K562 (cell line): ENCODE results near the gene TRIM38. TPM values are rescaled to one million over a fixed set of nuclear protein-coding genes. Genes with fewer than 3 reads are reported as not detected.

Experiments used
- BACH1 ChIP-seq: fragments of 200-800 bp; sonication (Bioruptor generic); IDR thresholded peaks from 2 replicates; pipeline ENCODE4 v1.6.1; 2016; ENCODE audit warnings: missing genetic modification characterization, missing compliant biosample characterization
- CBFA2T3 ChIP-seq: fragments of 450-650 bp; IDR thresholded peaks from 2 replicates; pipeline ENCODE4 v1.6.1; 2017
- CCAR2 ChIP-seq: fragments of 200-400 bp; formaldehyde crosslinking; IDR thresholded peaks from 2 replicates; pipeline ENCODE4 v1.6.1; 2017; ENCODE audit warnings: mild to moderate bottlenecking, low read depth, low read length
- CCNT2 ChIP-seq: IDR thresholded peaks from 2 replicates; pipeline ENCODE4 v1.6.1; 2011; ENCODE audit warnings: borderline replicate concordance, low read depth, mild to moderate bottlenecking, moderate library complexity, mixed read lengths, low read length; ENCODE audit not compliant: insufficient read length; ENCODE audit errors: extremely low read depth
- CREB1 ChIP-seq, 2 experiments: sonication (generic) in 1 of 2; formaldehyde crosslinking in 1 of 2; IDR thresholded peaks; 2 replicates each; pipeline versions ENCODE4 v1.6.1 to v1.8.0; 2012 to 2022; ENCODE audit warnings: inconsistent platforms in 1 of 2, mild to moderate bottlenecking in 1 of 2, missing genetic modification reagents in 1 of 2, moderate library complexity in 1 of 2
- DPF2 ChIP-seq: fragments of 450-650 bp; IDR thresholded peaks from 2 replicates; pipeline ENCODE4 v1.6.1; 2016
- GTF3C2 ChIP-seq: IDR thresholded peaks from 3 replicates; pipeline ENCODE4 v1.6.1; 2011; ENCODE audit warnings: borderline replicate concordance, mild to moderate bottlenecking, moderate library complexity; ENCODE audit not compliant: insufficient read length; ENCODE audit errors: extremely low read depth
- HES1 ChIP-seq: fragments of 450-650 bp; IDR thresholded peaks from 2 replicates; pipeline ENCODE4 v1.6.1; 2016; ENCODE audit warnings: low read depth, mild to moderate bottlenecking, moderate library complexity
- IRF1 ChIP-seq: sonication (generic); formaldehyde crosslinking; IDR thresholded peaks from 2 replicates; pipeline ENCODE4 v1.8.0; 2022; ENCODE audit warnings: missing genetic modification reagents, mild to moderate bottlenecking, borderline replicate concordance
- PHTF2 ChIP-seq: fragments of 250-450 bp; sonication (Bioruptor Pico); IDR thresholded peaks from 2 replicates; pipeline ENCODE4 v1.5.0; 2021; ENCODE audit warnings: mild to moderate bottlenecking
- PPARD ChIP-seq: fragments of 250-450 bp; sonication (Bioruptor Pico); IDR thresholded peaks from 2 replicates; pipeline ENCODE4 v1.8.0; 2022; ENCODE audit warnings: inconsistent platforms, mild to moderate bottlenecking, moderate library complexity
- RERE ChIP-seq: sonication (generic); formaldehyde crosslinking; IDR thresholded peaks from 2 replicates; pipeline ENCODE4 v1.8.0; 2023; ENCODE audit warnings: missing genetic modification reagents, mild to moderate bottlenecking, borderline replicate concordance
- SP1 ChIP-seq: sonication (generic); formaldehyde crosslinking; IDR thresholded peaks from 2 replicates; pipeline ENCODE4 v1.8.1; 2022; ENCODE audit warnings: mild to moderate bottlenecking, missing genetic modification reagents
- TCF15 ChIP-seq: fragments of 250-450 bp; sonication (Bioruptor Pico); IDR thresholded peaks from 2 replicates; pipeline ENCODE4 v1.8.0; 2022; ENCODE audit warnings: moderate library complexity, mild to moderate bottlenecking, inconsistent platforms
- XRCC3 ChIP-seq: fragments of 450-650 bp; IDR thresholded peaks from 2 replicates; pipeline ENCODE4 v1.6.1; 2017; ENCODE audit warnings: mild to moderate bottlenecking, moderate library complexity
- ZNF124 ChIP-seq: sonication (generic); formaldehyde crosslinking; IDR thresholded peaks from 2 replicates; pipeline ENCODE4 v1.8.1; 2022; ENCODE audit warnings: missing genetic modification reagents
- ZNF174 ChIP-seq: fragments of 250-450 bp; sonication (Bioruptor Pico); IDR thresholded peaks from 2 replicates; pipeline ENCODE4 v1.4.0; 2020; ENCODE audit warnings: mild to moderate bottlenecking
- ZNF551 ChIP-seq: fragments of 250-450 bp; sonication (Bioruptor Pico); IDR thresholded peaks from 2 replicates; pipeline ENCODE4 v1.5.0; 2021; ENCODE audit warnings: mild to moderate bottlenecking, moderate library complexity
- ZNF707 ChIP-seq: fragments of 250-450 bp; sonication (Bioruptor Pico); conservative IDR thresholded peaks from 2 replicates; pipeline ENCODE4 v1.8.0; 2022; ENCODE audit warnings: inconsistent platforms, mild to moderate bottlenecking, moderate library complexity
- polyA plus RNA-seq, 8 experiments: library from polyadenylated mRNA; depleted of rRNA in 4 of 8; stranded (reverse) in 5 of 8; unstranded in 3 of 8; fragments of >200 nt; fragmentation: Nextera tagmentation in 2 of 8; fragmentation: Illumina TruSeq in 1 of 8; extraction: Ambion mirVana in 2 of 8; extraction: Trizol in 1 of 8; gene quantifications; 2 replicates each; pipeline versions ENCODE4 v1.2.1 to v1.2.3, GENCODE V29; 2011 to 2014; ENCODE audit warnings: inconsistent platforms in 1 of 8, missing spikeins in 1 of 8
- total RNA-seq, 7 experiments: library from RNA; depleted of rRNA in 6 of 7; stranded (reverse); fragments of >200 nt in 6 of 7; fragmentation: Illumina TruSeq in 2 of 7; extraction: Trizol in 2 of 7; gene quantifications; 2 replicates each; pipeline versions ENCODE4 v1.2.1 to v1.2.3, GENCODE V29; 2011 to 2021; ENCODE audit warnings: low replicate concordance in 1 of 7

The TRIM38 gene
- total and polyA plus RNA-seq, 9 of the 15 experiments (the other 6 are each of a cell fraction or from before 2014, with no cell fraction given): 1.7 to 6.7 (median 6.3) TPM

GRCh38 chr6:25958700-25959162, 3.9 kb upstream of the TRIM38 start (continued):
- TF ChIP-seq GTF3C2 (no peak), XRCC3 (no peak), ZNF551 (CRISPR knock-in tag) (no peak), CREB1 (IDR thresholded peaks at IDR 0.05) (no peak), CREB1 (CRISPR knock-in tag; IDR thresholded peaks at IDR 0.05) (no peak), ZNF707 (CRISPR knock-in tag) (no peak), CCNT2 (peak; percentile 24), IRF1 (no peak), HES1 (0 out of 2 replicates have a peak, but pooled peaks have one; percentile 31), RERE (CRISPR knock-in tag) (no peak), PHTF2 (CRISPR knock-in tag) (no peak), DPF2 (peak; percentile 76; the same call in 1 of the 2 replicates), BACH1 (no peak), SP1 (CRISPR knock-in tag) (no peak), PPARD (CRISPR knock-in tag) (no peak), ZNF124 (CRISPR knock-in tag) (no peak), CBFA2T3 (peak; percentile 89), TCF15 (CRISPR knock-in tag) (no peak), ZNF174 (CRISPR knock-in tag) (no peak), CCAR2 (no peak)
